Globus pallidus (tissue), 1 donor: ENCODE results near the gene TBX4.
A peak's percentile ranks its signal among the peaks of the same experiment; 100 is the strongest.

Experiments
- DNase-seq: peaks from one replicate; pipeline ENCODE4 v3.0.0-alpha.2; 2015; ENCODE audit warnings: low spot score

The TBX4 gene

GRCh38 chr17:61452301-61453290, at the start of gene TBX4:
Gene TBX4, plus strand, starts transcription at chr17:61452422. Its CDS starts 4,069 bp downstream, at chr17:61456491.
- DNase-seq = no peak

- no peak for DNase-seq
Observed at GRCh38 chr17:61402978-61403800, 49.0 kb upstream of the TBX4 start.

GRCh38 chr17:61403801-61404662, 48.2 kb upstream of the TBX4 start:
- no peak for DNase-seq

DNA sequence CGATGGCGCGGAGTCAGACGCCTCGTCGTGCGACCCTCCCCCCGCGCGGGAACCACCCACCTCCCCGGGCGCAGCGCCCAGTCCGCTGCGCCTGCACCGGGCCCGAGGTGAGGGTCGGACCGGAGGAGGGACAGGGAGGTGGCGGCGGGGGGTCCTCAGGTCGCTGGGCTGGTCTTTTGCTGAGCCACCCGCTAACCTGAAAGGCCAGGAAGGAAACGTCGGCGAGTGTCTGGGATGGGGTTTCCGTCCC, 47.6 kb upstream of the TBX4 start:
- DNase-seq = no peak

- no peak for DNase-seq
Observed at GRCh38 chr17:61404913-61405685, 47.1 kb upstream of the TBX4 start.

DNA sequence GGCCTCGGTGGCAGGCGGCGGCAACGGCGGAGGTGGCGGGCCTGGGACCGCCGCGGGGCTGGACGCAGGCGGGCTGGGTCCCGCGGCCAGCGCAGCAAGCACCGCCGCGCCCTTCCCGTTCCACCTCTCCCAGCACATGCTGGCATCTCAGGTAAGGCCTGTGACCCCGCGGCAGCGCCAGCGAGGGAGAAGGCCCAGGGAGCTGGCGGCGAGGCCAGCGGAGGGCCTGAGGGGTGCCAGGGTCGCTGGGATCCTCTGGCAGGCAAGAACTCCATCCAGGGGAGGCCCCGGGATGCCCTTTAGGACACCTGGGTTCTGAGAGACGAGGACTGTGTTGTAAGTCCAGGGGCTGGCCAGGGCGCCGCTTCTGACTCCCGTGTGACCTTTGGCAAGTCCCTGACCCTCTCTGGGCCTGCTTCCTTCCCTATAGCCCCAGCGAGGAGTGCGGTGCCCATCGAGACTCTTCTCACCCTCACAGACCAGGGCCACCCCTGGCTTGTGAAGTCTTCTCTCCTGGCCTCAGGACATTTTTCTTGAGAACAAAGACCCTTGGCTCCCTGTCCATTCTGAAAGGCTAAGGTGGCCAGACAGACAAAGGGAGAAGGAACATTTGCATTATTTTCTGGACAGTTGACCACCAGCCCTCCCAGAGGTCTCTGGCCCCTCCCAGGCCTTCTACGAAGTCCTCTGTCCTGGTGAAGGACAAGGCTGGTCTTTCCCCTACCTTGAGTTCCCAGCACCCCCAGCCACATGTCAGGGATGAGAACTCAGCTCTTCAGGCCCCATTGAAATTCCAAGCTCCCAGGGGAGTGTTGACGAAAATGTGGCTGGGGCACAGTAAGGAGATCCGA, 46.3 kb upstream of the TBX4 start:
- no peak for DNase-seq

DNA sequence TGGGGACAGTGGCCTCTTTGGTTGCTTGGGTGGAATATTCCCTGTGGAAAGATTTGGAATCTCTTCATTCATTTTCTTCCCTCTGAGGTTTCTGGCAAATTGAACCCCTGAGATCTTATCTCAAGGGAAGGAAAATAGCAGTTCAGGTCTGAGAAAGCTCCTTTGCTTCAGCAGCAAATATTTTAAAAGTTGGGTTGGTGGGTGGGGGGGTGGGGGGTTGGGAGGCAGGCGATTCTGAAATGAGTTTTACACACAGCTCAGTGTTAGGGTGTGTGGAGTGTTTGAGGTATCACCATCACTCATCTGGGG, 45.7 kb upstream of the TBX4 start:
- DNase-seq = no peak

DNA sequence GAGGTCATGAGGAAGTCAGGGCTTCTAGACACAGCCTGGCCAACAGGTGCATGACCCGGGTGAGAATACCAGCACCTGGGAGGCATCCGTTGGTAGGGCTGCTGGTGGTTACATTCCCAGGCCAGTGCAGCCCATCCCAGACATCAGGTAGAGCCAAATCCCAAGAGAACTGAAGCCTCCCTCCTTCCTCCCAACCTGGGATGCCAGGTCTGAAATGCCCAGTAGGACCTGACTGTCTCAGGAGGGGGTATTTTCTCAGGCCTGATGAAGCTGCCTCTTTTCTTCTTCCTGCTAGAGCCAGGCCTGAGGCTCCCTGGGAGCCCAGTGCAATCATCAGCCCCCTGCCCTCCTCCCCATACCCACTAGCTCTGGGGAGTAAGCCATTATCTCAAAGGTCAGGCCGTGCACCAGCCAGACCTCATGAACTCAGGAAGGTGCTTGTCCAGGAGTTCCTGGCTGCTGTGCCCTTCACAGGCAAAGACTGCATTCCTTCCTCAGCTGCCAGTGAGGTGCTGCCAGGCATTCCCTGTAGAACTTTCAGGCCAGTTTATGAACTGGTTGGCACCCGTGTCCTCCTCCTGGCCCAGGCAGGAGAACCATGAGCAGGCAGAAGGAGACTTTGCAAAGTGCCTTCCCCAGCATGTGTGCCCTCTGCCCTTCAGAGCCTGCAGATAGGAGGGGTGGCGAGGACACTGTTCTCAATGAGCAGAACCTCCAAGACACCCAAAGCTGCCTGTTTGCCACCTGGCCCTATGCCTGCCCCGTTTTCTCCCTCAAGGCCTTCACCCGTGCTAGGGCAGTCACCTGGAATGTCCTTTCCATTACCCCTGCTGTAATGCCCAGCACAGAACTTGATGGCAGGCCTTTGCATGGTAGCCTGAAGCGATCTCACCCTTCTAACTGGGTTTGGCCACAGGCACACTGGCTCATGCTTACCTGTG, 45.0 kb upstream of the TBX4 start:
- DNase-seq = no peak

DNA sequence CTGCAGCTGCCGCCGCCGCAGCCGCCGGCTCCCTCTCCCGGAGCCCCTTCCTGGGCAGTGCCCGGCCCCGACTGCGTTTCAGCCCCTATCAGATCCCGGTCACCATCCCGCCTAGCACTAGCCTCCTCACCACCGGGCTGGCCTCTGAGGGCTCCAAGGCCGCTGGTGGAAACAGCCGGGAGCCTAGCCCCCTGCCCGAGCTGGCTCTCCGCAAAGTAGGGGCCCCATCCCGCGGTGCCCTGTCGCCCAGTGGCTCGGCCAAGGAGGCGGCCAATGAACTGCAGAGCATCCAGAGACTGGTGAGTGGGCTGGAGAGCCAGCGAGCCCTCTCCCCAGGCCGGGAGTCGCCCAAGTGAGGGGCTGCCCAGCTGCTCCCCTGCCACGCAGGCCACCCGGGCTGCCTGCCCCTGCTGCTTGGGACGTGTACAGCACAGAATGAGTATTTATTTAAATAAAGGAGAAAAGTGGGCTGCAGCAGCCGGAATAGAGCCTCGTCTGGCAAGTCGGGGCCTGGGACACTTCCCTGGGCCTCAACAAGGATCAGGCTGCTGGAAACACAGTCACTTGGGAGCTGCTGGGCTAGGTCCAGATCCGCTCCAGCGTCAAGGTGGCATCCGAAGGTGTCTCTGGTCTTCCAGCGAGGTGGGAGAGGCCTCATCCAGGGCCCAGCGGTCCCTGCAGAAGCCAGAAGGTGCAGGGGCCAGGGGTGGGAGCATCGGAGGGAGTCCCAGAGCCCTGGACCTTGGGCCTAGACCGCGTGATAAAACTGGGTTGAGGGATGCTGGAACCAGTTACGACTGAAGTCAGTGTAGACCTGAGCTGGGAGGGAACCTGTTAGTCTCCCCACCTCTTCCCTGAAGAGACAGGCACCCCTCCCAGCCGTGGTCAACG, 43.8 kb upstream of the TBX4 start:
- DNase-seq = no peak

DNA sequence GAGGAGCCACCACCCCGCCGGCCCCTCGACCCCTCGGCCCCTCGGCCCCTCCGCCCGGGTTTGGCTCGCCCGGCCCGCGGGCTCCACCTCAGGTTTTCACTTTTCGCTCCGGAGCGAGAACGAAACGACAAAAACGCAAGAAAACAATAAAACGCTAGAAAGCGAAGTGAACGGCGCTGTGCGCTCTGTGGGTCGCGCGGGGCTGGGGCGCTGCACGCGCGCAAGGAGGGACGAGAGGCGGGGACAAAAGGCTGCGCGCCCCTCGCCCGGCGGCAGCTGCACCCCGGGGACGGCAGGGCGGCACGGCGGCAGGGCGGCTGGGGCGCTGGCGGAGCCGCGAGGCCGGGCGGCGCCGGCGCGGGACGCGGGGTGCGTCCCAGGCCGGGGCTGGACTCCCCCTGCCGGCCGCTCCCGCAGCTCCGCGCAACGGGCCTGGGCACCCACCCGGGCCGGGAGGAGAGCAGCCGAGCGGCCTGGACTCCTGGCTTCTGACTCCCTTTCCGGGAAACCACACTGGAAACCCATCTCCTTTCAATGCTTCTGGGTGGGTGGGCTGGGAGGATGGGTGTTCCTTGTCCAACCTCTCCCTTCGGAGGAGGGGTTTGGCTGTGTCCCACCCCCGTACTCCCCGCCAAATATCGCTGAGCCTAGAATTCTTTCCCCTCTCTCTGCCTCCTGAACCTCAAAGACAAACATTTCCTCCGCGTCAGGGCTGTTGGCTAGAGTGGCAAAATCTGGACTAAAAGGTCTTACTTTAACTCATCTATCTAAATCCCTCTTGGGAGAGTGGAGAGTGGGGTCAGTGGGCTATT, 42.7 kb upstream of the TBX4 start:
- peak; percentile 53 for DNase-seq

DNA sequence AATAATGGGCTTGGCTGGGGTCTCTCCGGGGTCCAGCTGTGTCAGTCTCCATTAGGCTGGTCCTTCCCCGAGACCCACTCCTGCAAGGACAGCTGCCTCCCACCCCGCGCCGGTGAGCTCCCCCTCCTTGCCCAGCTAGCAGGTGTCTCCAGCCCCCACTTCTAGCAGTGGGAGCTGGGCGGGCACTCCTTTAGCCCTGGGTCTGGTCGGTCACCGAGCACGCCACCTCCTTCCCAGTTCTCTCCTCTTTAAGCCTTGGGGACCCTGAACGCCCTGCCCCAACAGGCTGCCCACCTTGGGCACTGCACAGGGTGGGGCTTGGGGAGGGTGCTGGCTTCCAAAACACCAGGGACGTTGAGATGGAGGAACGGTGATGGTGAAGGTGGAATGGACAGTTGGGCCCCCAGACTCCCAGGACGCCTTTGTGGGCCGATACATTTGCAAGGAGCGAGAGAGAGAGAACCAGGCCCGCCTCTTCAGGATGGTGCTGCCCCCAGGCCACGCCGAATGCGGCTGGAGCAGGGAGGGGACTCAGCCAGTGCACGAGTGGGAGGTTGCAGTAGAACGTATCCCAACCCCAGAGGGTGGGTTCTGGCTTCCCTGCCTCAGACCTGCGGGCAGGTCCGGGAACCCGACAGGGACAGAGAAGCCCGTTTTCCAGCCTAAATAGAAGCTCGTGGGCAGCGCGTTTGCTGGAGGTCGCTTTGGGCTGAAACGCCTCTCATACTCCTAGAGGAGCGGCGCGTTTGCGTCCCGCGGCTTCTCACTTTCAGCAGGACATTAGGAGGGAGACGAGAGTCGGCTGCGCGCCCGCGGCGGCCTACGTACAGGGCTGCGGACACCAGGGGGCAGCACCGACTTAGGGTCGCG, 41.8 kb upstream of the TBX4 start:
- peak; percentile 72 for DNase-seq

DNA sequence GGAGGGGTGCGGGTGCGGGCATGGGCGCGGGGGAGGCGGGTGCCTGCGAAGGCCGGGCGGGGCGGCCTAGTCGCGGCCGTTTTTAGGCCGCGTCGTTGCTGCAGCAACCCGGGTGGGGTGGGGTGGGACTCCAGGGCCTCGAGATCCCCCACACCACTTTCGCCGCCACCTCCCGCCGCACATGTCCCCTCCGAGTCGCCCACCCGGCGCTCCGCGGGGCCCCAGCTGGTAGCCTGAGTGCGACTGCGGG, 41.3 kb upstream of the TBX4 start:
- DNase-seq = no peak

DNA sequence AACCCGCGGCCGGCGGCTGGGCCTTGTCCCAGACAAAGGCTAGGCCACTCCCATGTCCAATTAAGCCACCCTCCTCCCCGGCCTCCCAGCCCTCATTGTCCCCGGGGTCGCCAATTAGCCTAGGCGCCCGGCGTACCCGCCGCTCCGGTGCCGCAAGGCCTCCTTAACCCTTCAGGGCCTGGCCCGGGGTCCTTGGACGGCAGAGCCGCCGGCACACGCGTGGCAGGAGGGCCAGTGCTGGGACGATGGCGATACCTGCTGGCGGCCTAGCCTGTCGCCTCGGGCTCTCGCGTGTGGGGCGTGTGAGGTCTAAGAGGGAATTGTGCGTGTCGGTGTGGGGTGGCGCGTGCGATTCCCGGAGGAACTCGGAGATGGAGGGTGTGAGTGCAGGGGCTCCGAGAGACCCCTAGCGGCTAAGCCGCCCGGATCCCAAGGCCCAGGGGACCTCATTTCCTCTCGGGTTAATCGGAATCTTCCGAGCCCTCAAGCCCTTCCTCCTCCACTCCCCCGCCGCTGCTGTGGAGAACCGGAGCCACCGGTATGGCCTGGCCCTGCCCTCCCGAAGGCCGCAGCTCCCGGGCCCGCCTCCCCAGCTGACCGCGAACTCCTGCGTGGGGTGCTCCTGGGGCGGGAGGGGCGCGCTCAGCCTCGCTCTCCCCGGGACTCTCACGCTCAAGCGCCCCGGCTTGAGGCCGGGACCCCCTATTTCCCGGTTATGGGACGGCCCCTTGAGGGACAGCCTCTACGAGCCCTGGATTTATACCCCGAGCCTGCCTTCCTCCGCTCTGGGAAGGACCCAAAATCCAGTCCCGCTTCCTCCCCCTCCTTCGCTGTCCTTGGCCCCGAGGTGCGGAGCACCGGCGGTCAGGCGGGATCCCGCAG, 40.7 kb upstream of the TBX4 start:
- DNase-seq = no peak

DNA sequence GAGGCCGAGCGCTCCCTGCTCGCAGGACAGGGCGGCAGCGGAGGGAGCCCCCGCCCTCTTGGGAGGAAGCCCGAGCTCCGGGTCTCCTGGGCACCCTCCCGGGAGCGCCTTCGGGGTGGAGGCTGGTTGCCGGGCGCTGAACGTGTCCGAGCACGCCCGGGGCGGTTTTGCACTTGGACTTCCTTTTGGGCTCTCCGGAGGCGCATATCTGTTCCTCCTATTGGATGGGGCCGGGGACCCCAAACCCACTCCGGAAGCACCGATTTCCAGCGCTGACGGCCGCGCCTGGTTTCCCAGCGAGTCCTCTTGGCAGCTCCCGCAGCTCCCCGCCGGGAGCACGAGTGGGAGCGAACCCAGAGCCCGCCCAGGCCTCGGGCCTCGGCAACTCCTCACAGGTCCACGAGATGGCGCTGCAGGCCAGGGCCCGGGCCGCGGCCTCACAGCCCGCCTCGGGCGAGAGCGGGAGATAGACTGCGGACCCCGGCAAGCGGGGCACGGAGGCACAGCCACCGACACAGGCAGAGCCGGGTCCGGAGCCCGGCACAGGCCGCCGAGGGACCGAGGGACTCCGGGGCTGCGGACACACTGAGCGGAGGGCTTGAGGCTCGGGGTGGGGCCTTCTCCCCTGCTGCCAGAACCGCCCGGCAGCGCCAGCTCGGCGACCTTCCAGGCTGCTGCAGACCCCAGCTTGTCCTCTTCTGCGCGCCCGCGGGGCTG, 39.9 kb upstream of the TBX4 start:
- DNase-seq = peak; percentile 78
